ENCODE measurements around the gene PTPN18. TPM values are rescaled to one million over a fixed set of nuclear protein-coding genes. Genes with fewer than 3 reads are reported as not detected.
"Not testable (repeated sequence)": the region's sequence is repeated elsewhere in the genome, so short reads cannot be mapped to it uniquely, and the experiment has no call there.

Gene PTPN18
- total and polyA plus RNA-seq, 8 donors, result 37.0 to 87.0 (median 43.3) TPM

- Histone ChIP-seq H3K36me3 (no peaks in the 10 kb centered on the region), H3K4me1 (no peaks in the 10 kb centered on the region), H3K27ac (no peak overlapping the region), H3K9me3 (no peaks in the 10 kb centered on the region), H3K27me3 (peaks cover 0 to 9% (median 2%) of the 10 kb centered on the region in 4 donors), H3K4me3 (peak overlapping the region in 1 of 4 donors; percentile 8)
- no peak for FAIRE-seq
- peak; percentile 79 to 93 (median 90) for TF ChIP-seq CTCF (IDR thresholded peaks at IDR 0.05)
- peak in 4 of 6 donors; percentile 57 to 86 (median 68) for DNase-seq
- intact Hi-C loops (cut with DNase I), result loop anchor here in 1 of 3 donors (10.0 kb wide), 1 partner anchor 168 kb away; no protein-coding TSS in a partner anchor
- peak; percentile 55 to 84 (median 78) for ATAC-seq
- WGBS, 2 donors, result 16 to 17% methylated on average over 29 of the region's 29 CpGs
Observed at GRCh38 chr2:130332271-130333073, 23.4 kb upstream of the PTPN18 start.

GRCh38 chr2:130333253-130333652 is 22.6 kb upstream of the PTPN18 start:
- WGBS, 2 donors, result 65 to 81% methylated on average over 8 of the region's 8 CpGs
- H3K4me3 ChIP-seq, DNase-seq, H3K36me3 ChIP-seq, H3K9me3 ChIP-seq, FAIRE-seq, ATAC-seq, H3K27ac ChIP-seq, H3K27me3 ChIP-seq, H3K4me1 ChIP-seq: not testable (repeated sequence)
- intact Hi-C loops (cut with DNase I), result loop anchor here in 1 of 3 donors (10.0 kb wide), 1 partner anchor 168 kb away; no protein-coding TSS in a partner anchor

GRCh38 chr2:130334026-130334425 is 21.8 kb upstream of the PTPN18 start:
- TF ChIP-seq CTCF (IDR thresholded peaks at IDR 0.05), result no peak
- intact Hi-C loops (cut with DNase I), result loop anchor here in 1 of 3 donors (10.0 kb wide), 1 partner anchor 169 kb away; no protein-coding TSS in a partner anchor
- Histone ChIP-seq H3K9me3 (no peaks in the 10 kb centered on the region), H3K27me3 (peaks cover 0 to 8% (median 0%) of the 10 kb centered on the region in 4 donors), H3K36me3 (peaks cover 0 to 9% (median 2%) of the 10 kb centered on the region in 3 donors), H3K4me3 (no peak overlapping the region), H3K4me1 (no peaks in the 10 kb centered on the region), H3K27ac (no peak overlapping the region)
- DNase-seq (no peak), ATAC-seq (no peak), FAIRE-seq (no peak)
- 59 to 67% methylated on average over 6 of the region's 6 CpGs for WGBS, 2 donors

- ATAC-seq, result no peak
- Histone ChIP-seq H3K4me3 (no peak overlapping the region), H3K9me3 (no peaks in the 10 kb centered on the region), H3K27ac (no peak overlapping the region), H3K36me3 (peaks cover 0 to 9% (median 3%) of the 10 kb centered on the region in 3 donors), H3K27me3 (peaks cover 0 to 5% (median 0%) of the 10 kb centered on the region in 4 donors), H3K4me1 (no peaks in the 10 kb centered on the region)
- FAIRE-seq, result no peak
- no peak for DNase-seq
- no peak for TF ChIP-seq CTCF (IDR thresholded peaks at IDR 0.05)
- intact Hi-C loops (cut with DNase I), result loop anchor here in 1 of 3 donors (10.0 kb wide), 1 partner anchor 170 kb away; no protein-coding TSS in a partner anchor
Observed at GRCh38 chr2:130335226-130335625, 20.6 kb upstream of the PTPN18 start.

- Histone ChIP-seq H3K4me3 (peak overlapping the region in 1 of 4 donors; percentile 34), H3K4me1 (no peaks in the 10 kb centered on the region), H3K36me3 (peaks cover 0 to 9% (median 3%) of the 10 kb centered on the region in 3 donors), H3K27ac (no peak overlapping the region), H3K9me3 (no peaks in the 10 kb centered on the region), H3K27me3 (no peaks in the 10 kb centered on the region)
- FAIRE-seq (no peak), ATAC-seq (no peak), DNase-seq (no peak)
- no peak for TF ChIP-seq CTCF (IDR thresholded peaks at IDR 0.05)
- 74% methylated on average over 13 of the region's 13 CpGs for WGBS, 2 donors
- intact Hi-C loops (cut with DNase I), result loop anchor here in 1 of 3 donors (10.0 kb wide), 1 partner anchor 172 kb away; no protein-coding TSS in a partner anchor
Observed at GRCh38 chr2:130336150-130336876, 19.5 kb upstream of the PTPN18 start.
